ENCODE results near the gene TRIO. TPM values are rescaled to one million over a fixed set of nuclear protein-coding genes. Genes with fewer than 3 reads are reported as not detected.

TRIO gene
- total RNA-seq, 2 experiments from 2014 or later: 9.2 to 11.3 TPM

DNA sequence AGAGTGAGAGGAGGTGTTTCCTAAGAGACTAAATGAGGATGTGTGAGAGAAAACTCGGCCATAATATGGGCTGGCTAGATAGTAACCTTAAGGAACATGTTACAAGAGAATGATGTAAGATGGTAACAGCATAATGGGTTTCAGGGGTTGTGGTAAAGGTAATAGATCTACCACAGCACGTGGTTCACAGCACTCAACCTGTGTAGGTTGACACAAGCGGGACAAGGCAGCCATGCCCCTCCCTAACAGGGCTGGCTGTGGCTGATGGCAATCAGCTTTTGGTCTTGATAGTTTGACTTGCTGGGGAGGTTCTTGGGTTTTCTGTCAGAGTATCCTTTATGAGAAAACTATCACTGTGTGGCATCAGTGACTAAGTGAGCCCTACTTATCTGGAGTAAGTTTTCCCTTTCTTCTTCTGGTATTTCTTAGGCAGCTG, 138.6 kb downstream of the TRIO start:
- ChIA-PET CTCF (no interaction called here), POLR2A (no interaction called here)
- H3K27me3 Mint-ChIP-seq: peaks cover 4% of the 10 kb centered on the region
- no peaks in the 10 kb centered on the region for H3K9me3 Mint-ChIP-seq (ENCODE audit: low read depth)
- DNase-seq (peak; percentile 24), ATAC-seq (peak; percentile 74)
- H3K4me3 Mint-ChIP-seq: no peak overlapping the region
- H3K36me3 Mint-ChIP-seq (ENCODE audit: low read depth): no peaks in the 10 kb centered on the region
- peaks cover 12% of the 10 kb centered on the region for H3K4me1 Mint-ChIP-seq
- H3K27ac Mint-ChIP-seq: no peak overlapping the region
- intact Hi-C loops (cut with DNase I, micrococcal nuclease): no loop called here

DNA sequence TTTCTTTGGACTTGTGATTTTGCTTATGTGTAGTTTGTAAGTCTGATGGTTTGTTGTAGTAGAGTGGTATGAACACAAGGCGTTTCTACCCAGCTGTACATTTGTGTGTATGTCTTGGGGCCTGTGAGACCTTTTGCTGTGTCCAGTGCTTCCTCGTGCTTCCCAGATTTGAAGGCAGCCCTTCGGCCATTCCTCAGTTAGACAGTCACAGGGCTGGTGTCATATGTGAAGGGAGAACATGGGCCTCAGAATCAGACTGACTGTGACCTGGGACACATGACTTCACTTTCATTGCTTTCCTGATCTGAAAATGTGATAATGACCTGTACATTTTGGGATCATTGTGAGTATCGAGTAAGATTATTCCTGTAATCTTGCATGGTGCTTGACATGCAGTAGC, 140.0 kb downstream of the TRIO start:
- POLR2A ChIA-PET: no interaction called here

DNA sequence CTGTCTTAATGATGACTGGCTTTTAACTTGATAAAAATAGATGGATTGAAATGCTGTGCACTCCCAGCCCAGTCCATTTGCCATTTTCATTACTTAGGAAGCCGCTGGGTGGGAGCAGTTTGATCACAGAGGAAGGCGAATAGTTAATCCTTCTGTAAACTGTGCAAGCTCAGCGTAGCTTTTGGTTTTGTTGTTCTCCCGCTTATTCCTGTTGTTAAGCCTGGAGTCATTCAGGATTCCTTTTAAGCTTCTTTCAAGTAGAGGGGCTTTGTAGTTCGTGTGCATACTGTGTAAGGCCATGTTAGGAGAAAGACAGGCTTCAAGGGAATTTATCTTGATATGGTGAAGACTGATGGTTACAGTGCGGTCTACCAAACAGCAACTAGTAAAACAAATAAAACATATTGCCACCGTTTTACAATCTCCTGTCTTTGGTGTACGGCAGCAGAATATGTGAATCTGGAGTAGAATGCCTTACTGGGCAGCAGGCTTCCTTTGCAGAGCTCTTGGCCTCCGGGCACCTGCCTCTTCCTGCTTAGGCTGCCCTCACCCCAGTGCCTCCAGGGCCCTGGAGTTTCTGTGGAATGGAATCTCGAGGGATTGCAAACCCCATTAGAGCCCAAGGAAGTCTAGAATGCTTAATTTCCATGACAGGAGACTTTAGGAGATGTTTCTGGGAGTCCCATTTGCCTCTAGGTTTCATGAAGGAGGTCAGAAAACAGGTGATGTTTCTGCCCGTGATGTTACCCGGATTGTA, 141.4 kb downstream of the TRIO start:
- no peaks in the 10 kb centered on the region for H3K9me3 Mint-ChIP-seq (ENCODE audit: low read depth)
- intact Hi-C loops (cut with DNase I, micrococcal nuclease): no loop called here
- CTCF ChIA-PET: no interaction called here

More for the DNA sequence above, 140.0 kb downstream of the TRIO start:
- peaks cover 4% of the 10 kb centered on the region for H3K4me1 Mint-ChIP-seq
- intact Hi-C loops (cut with DNase I, micrococcal nuclease): no loop called here
- CTCF ChIA-PET: no interaction called here
- DNase-seq (no peak), ATAC-seq (no peak)
- H3K36me3 Mint-ChIP-seq (ENCODE audit: low read depth): no peaks in the 10 kb centered on the region
- peaks cover 3% of the 10 kb centered on the region for H3K27me3 Mint-ChIP-seq
- no peaks in the 10 kb centered on the region for H3K9me3 Mint-ChIP-seq (ENCODE audit: low read depth)
- no peak overlapping the region for H3K27ac Mint-ChIP-seq
- H3K4me3 Mint-ChIP-seq: no peak overlapping the region

DNA sequence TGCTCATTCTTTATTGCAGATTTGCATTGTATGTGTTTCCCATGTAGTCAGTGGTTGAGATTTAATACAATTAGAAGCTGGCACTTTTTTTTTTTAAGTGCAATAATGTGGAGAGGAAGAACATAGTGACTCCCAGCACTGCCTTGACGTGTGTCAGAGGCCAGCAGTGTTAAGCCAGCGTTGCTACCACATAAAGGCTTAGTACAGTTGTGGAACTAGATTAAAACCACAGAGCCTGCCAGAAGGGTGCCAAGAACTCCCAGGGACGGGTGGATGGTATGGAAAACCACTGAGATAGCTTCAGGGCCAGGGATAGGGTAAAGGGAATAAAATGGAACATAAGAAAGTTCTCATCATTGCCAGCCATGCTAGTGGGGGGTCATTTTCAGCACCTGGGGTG, 142.9 kb downstream of the TRIO start:
- intact Hi-C loops (cut with DNase I, micrococcal nuclease): no loop called here
- DNase-seq (no peak), ATAC-seq (no peak)
- Mint-ChIP-seq H3K9me3 (ENCODE audit: low read depth) (no peaks in the 10 kb centered on the region), H3K4me1 (peaks cover 4% of the 10 kb centered on the region), H3K27ac (no peak overlapping the region), H3K4me3 (no peak overlapping the region), H3K36me3 (ENCODE audit: low read depth) (no peaks in the 10 kb centered on the region), H3K27me3 (no peaks in the 10 kb centered on the region)
- POLR2A ChIA-PET: no interaction called here
- CTCF ChIA-PET: no interaction called here

More for the DNA sequence above, 141.4 kb downstream of the TRIO start:
- DNase-seq: no peak
- POLR2A ChIA-PET: no interaction called here
- Mint-ChIP-seq H3K27ac (no peak overlapping the region), H3K36me3 (ENCODE audit: low read depth) (no peaks in the 10 kb centered on the region), H3K4me3 (no peak overlapping the region), H3K27me3 (no peaks in the 10 kb centered on the region), H3K4me1 (peaks cover 4% of the 10 kb centered on the region)
- ATAC-seq: no peak

DNA sequence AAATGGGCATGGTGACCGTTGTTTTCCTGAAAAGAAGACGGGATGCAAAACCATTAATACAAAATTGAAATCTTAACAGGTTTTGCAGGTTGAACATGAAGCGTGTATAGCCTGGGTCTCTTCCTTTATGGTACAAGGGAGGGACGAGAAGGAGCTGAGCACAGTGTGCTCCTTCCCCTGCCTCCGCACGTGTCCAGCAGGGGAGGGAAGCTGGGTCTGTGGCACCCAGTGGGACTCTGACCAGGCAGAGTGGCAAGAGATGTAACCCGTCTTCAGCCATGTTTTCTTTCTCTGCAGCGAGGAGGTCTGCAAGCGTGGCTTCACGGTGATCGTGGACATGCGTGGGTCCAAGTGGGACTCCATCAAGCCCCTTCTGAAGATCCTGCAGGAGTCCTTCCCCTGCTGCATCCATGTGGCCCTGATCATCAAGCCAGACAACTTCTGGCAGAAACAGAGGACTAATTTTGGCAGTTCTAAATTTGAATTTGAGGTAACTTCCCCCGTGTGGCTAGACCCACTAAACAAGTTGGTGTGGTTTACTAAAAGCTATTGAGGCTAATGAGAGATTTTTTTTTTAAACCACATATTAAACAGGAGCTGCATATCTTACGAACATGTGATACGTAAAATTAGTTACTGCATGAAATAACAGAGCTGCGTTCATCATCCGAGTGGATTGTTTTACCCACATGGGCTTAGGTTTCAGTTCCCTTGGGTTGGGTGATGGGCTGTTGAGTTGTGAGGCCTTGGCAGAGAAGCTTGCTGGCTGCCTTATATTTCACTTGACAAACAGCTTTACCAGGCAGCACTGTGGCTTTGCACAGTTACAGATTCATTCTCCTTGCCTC, 143.7 kb downstream of the TRIO start:
- intact Hi-C loops (cut with DNase I, micrococcal nuclease): no loop called here
- POLR2A ChIA-PET: no interaction called here
- H3K27me3 Mint-ChIP-seq: no peaks in the 10 kb centered on the region
- no peaks in the 10 kb centered on the region for H3K4me1 Mint-ChIP-seq
- no peaks in the 10 kb centered on the region for H3K9me3 Mint-ChIP-seq (ENCODE audit: low read depth)
- peaks cover 1% of the 10 kb centered on the region for H3K36me3 Mint-ChIP-seq (ENCODE audit: low read depth)
- no peak overlapping the region for H3K27ac Mint-ChIP-seq
- CTCF ChIA-PET: interaction anchor here (0.8 to 1.2 kb wide), 2 partner anchors 17 to 31 kb away, joined by 4 to 7 read pairs; no protein-coding TSS in a partner anchor
- DNase-seq (no peak), ATAC-seq (no peak)
- H3K4me3 Mint-ChIP-seq: no peak overlapping the region

DNA sequence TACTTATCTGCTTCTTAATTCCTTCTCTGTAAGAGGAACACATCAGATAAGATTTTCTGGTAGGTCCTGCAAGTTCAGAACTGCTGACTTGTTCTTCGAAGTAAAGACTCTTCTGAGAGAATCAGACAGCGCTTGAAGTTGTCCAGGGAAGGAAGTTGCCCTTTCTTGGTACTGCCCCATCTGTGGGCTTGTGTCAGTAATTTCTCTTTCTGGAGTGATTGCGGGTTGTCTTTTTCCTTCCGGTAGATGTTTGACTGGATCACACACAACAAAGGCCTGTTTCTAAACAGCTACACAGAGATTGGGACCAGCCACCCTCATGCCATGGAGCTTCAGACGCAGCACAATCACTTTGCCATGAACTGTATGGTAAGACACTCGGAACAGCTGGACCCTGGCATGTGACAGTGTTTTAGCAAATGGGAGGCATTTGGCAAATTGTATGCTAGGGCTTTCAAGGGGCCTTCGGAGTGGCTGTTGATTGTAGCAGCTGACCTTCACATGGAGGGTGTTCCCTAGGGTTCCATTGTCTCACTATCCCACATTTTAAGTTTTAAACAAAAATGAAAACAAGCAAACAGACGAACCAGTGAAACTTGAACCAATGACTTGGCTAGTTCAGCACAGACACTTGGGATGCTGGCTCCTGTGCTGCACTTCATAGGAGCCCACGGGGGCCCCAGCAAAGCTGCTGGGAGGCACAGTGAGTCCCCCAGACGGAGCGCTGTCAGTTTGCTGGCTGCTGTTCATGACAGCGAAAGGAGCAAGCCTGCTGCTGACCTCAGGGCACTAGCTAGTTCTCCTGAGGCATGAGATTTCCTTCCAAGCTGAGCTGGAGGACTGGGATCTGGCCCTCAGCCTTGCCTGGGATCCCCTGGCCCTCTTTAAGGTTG, 149.9 kb downstream of the TRIO start:
- DNase-seq: no peak
- no peak for ATAC-seq
- ChIA-PET CTCF (no interaction called here), POLR2A (interaction anchor here (0.5 kb wide), 1 partner anchor 23 kb away, joined by 3 read pairs; no protein-coding TSS in a partner anchor)
- Mint-ChIP-seq H3K27me3 (no peaks in the 10 kb centered on the region), H3K27ac (no peak overlapping the region), H3K4me3 (no peak overlapping the region), H3K36me3 (ENCODE audit: low read depth) (peaks cover 1% of the 10 kb centered on the region), H3K9me3 (ENCODE audit: low read depth) (no peaks in the 10 kb centered on the region), H3K4me1 (no peaks in the 10 kb centered on the region)
- intact Hi-C loops (cut with DNase I, micrococcal nuclease): no loop called here

DNA sequence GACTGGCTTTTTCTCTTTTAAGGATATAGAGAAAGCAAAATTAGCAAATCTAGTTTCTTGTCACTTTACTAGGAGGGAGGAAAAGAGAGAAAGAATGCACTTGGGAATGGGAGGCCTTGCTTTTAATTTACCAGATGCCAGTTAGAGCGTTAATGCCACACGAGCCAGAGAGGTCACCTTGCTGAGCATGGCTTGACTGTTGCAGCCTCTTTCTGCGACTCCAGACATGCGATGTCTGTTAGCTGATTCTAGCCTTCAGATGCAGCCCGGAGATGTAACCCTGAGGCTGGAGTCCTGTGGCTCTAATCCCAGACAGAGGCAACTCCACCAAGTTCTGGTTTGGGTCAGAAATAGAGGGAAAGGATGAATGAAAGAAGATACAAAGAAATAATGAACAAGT, 152.5 kb downstream of the TRIO start:
- POLR2A ChIA-PET: no interaction called here
- Mint-ChIP-seq H3K36me3 (ENCODE audit: low read depth) (peaks cover 1% of the 10 kb centered on the region), H3K9me3 (ENCODE audit: low read depth) (no peaks in the 10 kb centered on the region), H3K27ac (no peak overlapping the region), H3K4me1 (peaks cover 4% of the 10 kb centered on the region), H3K4me3 (no peak overlapping the region), H3K27me3 (no peaks in the 10 kb centered on the region)
- CTCF ChIA-PET: no interaction called here
- intact Hi-C loops (cut with DNase I, micrococcal nuclease): no loop called here
- ATAC-seq: no peak
- no peak for DNase-seq

DNA sequence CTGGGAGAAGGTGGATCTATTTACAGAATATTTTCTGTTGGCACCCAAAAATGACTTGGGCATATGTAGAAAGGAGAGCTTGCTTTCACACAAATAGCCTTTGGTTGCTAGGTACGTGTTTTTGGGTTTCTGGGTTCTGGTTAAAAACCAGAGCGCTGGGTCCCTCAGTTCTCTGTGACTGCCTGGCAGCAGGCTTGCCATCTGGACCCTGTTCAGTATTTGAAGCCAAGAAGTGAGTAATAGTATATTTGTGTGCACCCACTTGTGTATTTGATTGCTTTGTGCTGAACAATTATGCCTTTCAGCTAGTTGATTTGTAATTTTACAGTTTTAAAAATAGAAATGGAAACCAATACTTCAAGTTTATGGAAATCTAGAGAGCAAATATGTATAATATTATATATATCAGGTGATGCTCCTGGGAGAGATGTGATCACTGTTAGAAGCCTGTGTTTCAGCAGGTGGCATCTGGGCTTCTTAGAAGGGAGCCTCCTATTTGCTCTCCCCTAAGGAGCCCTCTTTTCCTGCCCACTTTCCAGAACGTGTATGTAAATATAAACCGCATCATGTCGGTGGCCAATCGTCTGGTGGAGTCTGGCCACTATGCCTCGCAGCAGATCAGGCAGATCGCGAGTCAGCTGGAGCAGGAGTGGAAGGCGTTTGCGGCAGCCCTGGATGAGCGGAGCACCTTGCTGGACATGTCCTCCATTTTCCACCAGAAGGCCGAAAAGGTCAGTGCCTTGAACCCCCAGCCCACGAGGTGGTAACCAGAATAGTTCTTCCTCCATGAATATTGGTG, 153.6 kb downstream of the TRIO start:
- intact Hi-C loops (cut with DNase I, micrococcal nuclease): no loop called here
- ATAC-seq (no peak), DNase-seq (no peak)
- ChIA-PET POLR2A (no interaction called here), CTCF (no interaction called here)
- no peaks in the 10 kb centered on the region for H3K27me3 Mint-ChIP-seq
- H3K4me1 Mint-ChIP-seq: peaks cover 4% of the 10 kb centered on the region
- no peak overlapping the region for H3K4me3 Mint-ChIP-seq
- H3K9me3 Mint-ChIP-seq (ENCODE audit: low read depth): no peaks in the 10 kb centered on the region
- H3K27ac Mint-ChIP-seq: no peak overlapping the region
- peaks cover under 1% of the 10 kb centered on the region for H3K36me3 Mint-ChIP-seq (ENCODE audit: low read depth)

DNA sequence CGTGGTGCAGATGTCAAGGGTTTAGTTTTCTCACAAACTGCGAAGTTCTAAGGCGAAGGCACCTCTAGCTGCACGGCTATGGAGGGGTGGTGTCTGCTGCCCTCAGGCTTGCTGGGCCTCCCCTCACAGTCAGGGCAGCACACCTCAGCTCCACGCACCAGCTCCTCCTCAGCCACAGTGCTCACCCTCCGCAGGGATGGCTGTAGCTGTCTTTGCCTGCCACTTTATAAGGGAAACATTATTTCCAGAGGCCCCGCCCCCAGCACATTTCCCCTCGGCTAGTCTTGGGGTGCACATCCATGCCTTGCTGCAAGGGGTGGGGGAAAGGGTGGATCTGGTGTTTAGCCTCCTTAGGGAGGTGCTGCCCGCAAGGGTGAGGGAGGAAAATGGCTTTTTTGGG, 154.6 kb downstream of the TRIO start:
- ChIA-PET CTCF (no interaction called here), POLR2A (no interaction called here)
- DNase-seq: no peak
- no peak overlapping the region for H3K4me3 Mint-ChIP-seq
- intact Hi-C loops (cut with DNase I, micrococcal nuclease): no loop called here
- no peak for ATAC-seq
- H3K36me3 Mint-ChIP-seq (ENCODE audit: low read depth): peaks cover under 1% of the 10 kb centered on the region
- no peaks in the 10 kb centered on the region for H3K9me3 Mint-ChIP-seq (ENCODE audit: low read depth)
- H3K4me1 Mint-ChIP-seq: peaks cover 4% of the 10 kb centered on the region
- peaks cover under 1% of the 10 kb centered on the region for H3K27me3 Mint-ChIP-seq
- H3K27ac Mint-ChIP-seq: no peak overlapping the region

DNA sequence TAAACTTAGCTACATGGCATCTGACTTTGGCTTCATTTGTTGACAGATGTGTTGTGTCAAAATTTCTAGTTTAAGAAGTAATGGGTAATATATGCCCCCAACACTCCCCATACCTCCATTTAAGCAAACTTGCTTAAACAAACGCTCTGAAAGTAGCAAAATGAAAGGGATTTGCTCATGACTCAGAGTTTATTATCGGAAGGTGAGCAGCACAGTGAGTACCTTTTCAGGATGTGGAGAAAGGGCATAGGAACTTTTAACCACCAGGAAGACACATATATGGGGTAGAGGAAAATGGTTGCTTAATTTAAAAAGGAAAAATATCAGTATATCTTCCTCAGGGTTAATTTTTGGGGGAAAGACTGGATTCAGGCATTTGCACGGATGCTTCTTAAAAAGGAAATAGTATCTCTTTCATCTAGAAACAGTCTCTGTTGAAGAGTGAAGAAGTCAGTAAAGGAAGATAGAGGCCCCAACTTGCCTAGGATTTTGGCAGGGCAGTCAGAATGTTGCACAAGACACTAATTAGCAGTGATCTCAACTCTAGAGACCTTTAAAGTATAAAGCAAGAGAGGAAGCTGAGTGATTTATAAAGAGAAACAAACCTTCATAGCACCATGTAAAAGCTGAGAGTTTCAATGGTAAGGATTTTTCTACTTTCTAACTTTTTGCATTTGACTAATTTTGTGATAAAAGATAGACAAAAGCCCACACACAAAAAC, 155.1 kb downstream of the TRIO start:
- Mint-ChIP-seq H3K36me3 (ENCODE audit: low read depth) (peaks cover 2% of the 10 kb centered on the region), H3K4me1 (peaks cover 4% of the 10 kb centered on the region), H3K4me3 (no peak overlapping the region), H3K27ac (no peak overlapping the region), H3K9me3 (ENCODE audit: low read depth) (no peaks in the 10 kb centered on the region), H3K27me3 (peaks cover 2% of the 10 kb centered on the region)
- intact Hi-C loops (cut with DNase I, micrococcal nuclease): no loop called here
- peak; percentile 23 for ATAC-seq
- POLR2A ChIA-PET: no interaction called here
- DNase-seq: no peak
- CTCF ChIA-PET: no interaction called here
